Panc1 (cell line): ENCODE measurements around the gene KLF11.

ENCODE experiments used
- CTCF ChIP-seq: fragments of 450-650 bp; IDR thresholded peaks from 2 replicates; pipeline ENCODE4 v1.5.1; 2017; ENCODE audit warnings: mild to moderate bottlenecking
- POLR2AphosphoS5 ChIP-seq: IDR thresholded peaks from 2 replicates; pipeline ENCODE4 v1.6.1; 2012; ENCODE audit warnings: mild to moderate bottlenecking, low read depth, low read length, moderate library complexity

GRCh38 chr2:10004401-10004800, 38.9 kb upstream of the KLF11 start:
- TF ChIP-seq CTCF (no peak), POLR2AphosphoS5 (no peak)
